ENCODE measurements around the gene DESI2.

GRCh38 chr1:244751271-244751895 is 98.5 kb downstream of the DESI2 start:
- TF ChIP-seq, protein P1, sequence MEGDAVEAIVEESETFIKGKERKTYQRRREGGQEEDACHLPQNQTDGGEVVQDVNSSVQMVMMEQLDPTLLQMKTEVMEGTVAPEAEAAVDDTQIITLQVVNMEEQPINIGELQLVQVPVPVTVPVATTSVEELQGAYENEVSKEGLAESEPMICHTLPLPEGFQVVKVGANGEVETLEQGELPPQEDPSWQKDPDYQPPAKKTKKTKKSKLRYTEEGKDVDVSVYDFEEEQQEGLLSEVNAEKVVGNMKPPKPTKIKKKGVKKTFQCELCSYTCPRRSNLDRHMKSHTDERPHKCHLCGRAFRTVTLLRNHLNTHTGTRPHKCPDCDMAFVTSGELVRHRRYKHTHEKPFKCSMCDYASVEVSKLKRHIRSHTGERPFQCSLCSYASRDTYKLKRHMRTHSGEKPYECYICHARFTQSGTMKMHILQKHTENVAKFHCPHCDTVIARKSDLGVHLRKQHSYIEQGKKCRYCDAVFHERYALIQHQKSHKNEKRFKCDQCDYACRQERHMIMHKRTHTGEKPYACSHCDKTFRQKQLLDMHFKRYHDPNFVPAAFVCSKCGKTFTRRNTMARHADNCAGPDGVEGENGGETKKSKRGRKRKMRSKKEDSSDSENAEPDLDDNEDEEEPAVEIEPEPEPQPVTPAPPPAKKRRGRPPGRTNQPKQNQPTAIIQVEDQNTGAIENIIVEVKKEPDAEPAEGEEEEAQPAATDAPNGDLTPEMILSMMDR (conservative IDR thresholded peaks at IDR 0.05 in 1 of 2, IDR thresholded peaks at IDR 0.05 in 1 of 2; ENCODE audit: low read depth in 1 of 2, low read length in 2 of 2), result no peak
- TF ChIP-seq EZH2 (IDR thresholded peaks at IDR 0.05; ENCODE audit: low read length, missing control alignments), result no peak

Data from fibroblast of lung (primary cell).